HG03575 (cell line): ENCODE results near the gene MAPK8IP3.
"Not testable (repeated sequence)": the region's sequence is repeated elsewhere in the genome, so short reads cannot be mapped to it uniquely, and the experiment has no call there.

ENCODE experiments used
- ATAC-seq: cut with Tn5 transposase; IDR thresholded peaks from one replicate; pipeline ENCODE4 v1.9.1; 2021; ENCODE audit not compliant: unreplicated experiment, insufficient number of reproducible peaks, low FRiP score; ENCODE audit errors: extremely low read depth

The MAPK8IP3 gene

DNA sequence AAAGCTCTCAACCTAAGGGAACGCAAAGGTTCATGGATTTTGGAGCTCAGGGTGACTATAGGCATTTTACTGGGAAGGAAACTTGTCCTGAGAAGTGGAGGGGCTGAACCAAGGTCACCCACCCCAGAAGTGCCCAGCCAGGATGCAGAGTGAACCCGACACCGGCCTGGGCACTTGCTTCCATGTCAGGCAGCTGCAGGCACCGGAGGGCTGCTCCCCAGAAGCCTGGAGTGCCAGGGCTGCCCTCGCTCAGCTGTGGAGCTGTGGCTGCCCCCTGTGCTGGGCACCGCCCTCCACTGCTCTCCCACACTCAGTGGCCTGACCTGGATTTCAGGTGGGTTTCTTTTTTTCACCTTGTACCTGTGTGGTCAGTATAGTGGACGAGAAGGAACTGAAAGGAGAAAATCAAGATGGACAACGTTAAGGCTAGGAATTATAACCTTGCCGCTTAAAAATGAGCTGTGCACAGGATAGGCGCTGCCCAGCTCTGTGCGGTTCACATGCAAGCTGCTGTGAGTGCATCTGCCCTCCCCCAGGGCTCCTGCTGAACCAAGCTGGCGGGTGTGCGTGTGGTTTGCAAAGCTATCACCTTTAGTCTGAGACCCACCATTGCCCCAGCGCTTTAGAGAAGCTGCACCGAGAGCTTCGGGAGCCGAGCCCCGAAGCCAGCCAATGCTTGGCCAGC, 2.2 kb downstream of the MAPK8IP3 start:
- no peak for ATAC-seq

DNA sequence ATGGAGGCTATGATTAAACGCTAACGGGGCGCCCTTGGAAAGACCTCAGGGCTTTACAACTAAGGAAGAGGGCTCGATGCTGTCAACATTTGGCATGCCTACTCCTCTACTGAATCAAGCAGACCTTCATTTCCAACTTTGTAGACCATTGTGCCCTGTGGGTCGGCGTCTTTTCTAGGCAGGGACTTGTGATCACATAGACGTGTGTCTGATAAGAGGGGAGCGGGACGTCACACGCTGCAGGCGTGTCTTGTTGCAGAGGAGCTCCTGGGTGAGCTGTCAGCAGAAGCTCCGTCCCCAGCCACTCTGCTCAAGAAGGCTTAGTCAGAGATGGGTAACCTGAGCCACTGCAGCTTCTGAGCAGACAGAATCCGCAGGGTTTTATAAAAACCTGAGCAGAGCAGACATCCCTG, 2.8 kb downstream of the MAPK8IP3 start:
- no peak for ATAC-seq

DNA sequence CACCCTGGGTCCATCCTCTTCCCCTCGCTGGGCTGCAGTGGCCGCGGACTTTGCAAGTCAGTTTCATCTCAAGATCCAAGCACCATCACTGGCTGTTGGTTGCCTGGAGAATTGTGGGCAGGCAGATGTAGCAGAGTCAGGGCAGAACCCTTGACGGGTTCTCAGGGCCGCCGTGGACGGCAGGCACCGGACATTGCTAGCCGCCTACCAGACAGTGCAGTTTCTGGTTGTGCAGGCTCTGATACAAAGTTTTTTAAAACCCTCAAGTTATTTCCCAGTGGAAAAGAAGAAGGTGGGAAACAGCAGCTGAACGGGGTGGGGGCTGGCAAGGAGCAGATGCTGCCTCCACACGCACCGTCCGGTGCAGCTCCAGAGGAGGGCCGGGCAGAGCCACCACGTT, 3.4 kb downstream of the MAPK8IP3 start:
- no peak for ATAC-seq

DNA sequence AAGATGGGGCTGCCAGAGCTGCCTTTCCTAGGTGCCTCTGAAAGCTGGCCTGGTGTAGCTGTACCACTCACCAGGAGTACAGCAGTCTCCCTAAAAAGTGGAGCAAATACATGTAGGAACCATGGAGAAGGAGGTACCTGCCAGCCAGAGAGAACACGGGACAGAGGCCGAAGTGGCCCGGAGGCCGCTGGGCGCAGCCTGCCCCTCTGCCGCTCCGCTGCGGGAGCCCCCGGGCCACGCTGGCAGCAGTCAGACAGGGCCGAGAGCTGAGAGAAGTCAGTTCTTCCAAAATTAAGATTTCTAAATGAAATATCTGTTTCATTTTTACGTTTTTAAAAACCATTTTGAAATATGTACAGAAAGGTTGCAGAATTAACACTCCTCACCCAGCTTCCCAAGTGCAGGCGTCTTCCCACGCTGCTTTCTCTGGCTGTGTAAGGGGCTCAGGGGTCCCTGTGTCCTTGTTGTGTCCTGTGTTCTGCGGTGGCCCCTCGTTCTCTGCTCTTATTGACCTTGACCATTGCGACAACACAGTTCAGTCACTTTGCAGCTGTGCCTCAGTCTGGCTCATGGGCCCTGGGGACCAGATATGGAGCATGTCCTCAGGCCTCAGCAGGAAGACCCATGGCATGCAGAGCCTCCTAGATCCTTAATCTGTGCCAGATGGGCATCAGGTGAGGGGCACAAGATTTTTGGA, 5.0 kb downstream of the MAPK8IP3 start:
- ATAC-seq: no peak

DNA sequence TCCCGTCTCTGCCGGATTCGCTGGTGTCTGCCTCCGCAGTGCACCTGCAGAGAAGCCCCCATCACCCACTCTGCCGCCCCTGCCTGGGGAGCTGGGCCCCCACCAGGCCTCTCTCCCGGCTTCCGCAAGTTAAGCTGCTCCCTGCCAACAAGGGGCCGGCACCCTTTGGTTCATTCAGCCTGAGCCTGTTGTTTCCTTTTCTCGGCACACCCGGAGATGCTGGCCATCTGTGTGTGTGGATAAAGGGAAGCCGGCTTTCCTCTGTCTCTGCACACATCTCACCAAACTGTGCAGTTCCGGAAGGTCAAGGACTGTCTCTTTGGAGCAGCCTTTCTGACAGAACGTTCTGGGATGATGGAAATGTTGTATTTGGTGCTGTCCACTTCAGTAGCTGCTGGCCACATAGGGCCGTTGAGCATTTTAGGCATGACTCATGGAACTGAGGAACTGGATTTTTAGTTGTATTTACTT, 6.8 kb downstream of the MAPK8IP3 start:
- ATAC-seq: no peak

DNA sequence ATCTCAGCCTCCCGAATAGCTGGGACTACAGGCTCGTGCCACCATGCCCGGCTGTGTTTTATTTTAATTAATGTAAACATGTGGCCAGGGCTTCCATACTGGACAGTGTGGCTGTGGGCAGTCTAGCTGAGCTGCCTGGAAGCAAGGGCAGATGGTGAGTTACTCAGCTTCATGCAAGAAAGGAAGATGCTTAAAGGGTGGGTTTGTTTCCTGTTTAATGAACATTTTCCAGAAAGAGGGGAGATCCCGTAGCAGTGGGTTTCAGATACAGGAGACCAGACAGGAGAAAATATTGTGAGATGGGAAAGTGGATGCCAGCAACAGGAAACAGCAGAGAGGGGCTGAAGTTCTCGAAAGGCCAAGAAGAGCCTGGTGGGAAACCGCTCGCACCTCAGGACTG, 7.3 kb downstream of the MAPK8IP3 start:
- ATAC-seq: no peak

DNA sequence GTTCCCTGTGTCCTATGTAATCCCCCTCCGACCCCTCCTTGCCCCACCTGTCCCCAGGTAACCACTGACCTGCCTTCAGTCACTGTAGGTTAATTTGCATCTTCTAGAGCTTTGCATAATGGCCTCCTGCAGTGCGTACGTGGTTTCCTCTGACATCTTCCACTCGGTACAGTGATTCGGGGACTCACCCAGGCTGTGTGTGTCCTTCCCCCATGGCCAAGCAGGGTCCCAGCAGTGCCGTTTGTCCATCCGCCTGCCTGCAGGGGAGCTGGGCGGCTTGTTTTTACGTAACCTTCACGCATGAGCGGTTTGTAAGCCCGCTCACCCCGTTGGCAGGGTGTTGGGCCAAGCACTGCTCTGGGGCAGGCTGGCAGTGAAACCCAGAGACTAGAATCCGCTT, 7.9 kb downstream of the MAPK8IP3 start:
- ATAC-seq: no peak

DNA sequence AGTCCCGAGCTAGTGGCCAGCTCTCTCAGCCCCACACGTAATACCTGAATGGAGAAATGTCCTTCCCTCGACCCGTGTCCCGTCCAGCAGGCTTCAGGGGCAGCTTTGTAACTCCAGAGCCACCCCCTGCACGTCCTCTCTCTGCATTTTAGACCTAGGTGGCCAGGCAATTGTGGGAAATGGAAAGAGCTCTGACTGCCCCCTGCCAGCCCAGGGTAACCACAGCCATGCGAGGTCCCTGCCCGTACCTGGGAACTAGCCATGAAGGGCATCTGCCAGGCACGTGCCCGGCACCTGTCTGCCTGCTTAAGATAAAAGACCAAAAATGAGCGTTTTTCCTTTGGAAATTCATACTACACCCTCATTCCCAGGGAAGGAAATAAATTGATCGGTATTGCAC, 9.2 kb downstream of the MAPK8IP3 start:
- no peak for ATAC-seq

DNA sequence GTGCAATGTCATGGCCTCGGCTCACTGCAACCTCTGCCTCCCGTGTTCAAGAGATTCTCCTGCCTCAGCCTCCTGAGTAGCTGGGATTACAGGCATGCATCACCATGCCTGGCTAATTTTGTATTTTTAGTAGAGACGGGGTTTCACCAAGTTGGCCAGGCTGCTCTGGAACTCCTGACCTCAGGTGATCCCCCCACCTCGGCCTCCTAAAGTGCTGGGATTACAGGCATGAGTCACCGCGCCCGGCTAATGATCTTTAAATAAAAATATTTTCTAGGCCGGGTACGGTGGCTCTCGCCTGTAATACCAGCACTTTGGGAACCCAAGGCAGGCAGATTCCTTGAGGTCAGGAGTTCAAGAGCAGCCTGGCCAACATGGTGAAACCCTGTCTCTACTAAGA, 12.2 kb downstream of the MAPK8IP3 start:
- ATAC-seq: not testable (repeated sequence)

DNA sequence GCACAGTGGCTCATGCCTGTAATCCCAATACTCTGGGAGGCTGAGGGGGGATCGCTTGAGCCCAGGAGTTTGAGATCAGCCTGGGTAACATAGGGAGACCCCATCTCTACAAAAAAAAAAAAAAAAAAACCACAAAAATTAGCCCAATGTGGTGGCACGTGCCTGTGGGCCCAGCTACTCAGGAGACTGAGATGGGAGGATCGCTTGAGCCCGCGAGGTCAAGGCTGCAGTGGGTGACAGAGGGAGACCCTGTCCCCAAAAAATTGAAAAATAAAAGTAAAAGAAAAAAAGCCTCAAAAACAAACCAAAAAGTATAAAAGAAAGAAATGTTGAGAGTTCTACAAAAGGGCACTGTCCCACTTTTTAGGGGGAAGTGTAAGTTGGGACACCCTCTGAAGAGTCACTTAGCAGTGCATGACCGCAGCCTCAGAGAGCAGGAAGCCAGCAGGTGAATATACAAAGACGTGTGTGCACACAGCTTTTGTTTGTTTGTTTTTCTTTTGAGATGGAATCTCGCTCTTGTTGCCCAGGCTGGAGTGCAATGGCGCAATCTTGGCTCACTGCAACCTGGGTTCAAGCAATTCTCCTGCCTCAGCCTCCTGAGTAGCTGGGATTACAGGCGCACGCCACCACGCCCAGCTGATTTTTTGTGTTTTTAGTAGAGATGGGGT, 13.7 kb downstream of the MAPK8IP3 start:
- ATAC-seq: not testable (repeated sequence)

DNA sequence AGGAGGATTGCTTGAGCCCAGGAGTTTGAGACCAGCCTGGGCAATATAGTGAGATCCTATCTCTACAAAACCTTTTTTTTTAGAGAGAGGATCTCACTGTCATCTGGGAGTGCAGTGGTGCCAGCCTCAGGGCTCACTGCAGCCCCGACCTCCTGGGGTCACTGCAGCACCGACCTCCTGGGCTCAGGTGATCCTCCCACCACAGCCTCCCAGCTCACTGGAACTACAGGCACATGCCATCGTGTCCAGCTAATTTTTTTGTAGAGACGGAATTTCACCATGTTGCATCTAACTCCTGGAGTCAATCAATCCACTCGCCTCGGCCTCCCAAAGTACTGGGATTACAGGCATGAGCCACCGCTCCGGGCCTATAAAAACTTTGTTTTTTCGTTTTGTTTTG, 15.4 kb downstream of the MAPK8IP3 start:
- no peak for ATAC-seq

DNA sequence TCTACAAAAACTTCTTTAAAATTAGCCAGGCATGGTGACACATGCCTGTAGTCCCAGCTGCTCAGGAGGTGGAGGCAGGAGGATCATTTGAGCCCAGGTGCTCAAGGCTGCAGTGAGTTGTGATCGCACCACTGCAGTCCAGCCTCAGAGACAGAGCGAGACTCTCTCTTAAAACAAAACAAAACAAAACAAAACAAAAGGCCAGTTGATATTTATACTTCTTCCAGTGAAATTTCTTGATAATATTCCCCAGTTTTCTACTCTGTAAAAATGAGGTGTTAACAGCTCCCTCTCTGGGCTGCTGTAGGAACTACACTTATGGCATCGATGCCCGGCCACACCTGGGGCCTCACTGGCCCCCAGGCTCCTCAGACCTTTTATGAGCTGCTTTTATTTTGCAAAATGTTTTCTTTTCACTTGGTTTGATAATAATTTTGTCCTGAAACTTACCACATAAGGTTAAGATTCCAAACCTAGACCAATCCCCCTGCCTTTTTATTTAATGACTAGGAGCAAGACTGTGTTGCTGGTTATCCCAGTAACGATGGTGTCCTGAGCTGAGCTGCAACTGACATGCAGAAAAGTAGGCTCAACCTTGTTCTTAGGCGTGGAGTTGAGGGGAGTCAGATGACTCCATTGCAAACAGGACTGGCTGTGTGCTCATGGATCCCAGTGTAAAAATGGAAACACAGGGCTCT, 17.6 kb downstream of the MAPK8IP3 start:
- no peak for ATAC-seq

DNA sequence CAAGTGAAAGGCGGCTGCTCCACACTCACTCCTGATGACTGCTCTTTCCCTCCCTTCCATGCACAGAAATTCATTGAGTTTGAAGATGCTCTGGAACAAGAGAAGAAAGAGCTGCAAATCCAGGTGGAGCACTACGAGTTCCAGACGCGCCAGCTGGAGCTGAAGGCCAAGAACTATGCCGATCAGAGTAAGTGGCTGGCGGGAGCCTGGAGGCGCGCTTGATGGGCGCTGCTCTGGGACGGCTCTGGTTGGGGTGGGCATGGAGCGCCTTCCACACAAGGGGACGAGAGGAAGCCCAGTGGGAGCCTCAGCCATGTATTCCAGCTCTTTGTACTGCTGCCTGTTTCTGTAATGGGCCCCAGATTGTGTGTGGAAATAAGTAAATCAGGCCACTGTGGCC, 18.5 kb downstream of the MAPK8IP3 start:
- no peak for ATAC-seq

DNA sequence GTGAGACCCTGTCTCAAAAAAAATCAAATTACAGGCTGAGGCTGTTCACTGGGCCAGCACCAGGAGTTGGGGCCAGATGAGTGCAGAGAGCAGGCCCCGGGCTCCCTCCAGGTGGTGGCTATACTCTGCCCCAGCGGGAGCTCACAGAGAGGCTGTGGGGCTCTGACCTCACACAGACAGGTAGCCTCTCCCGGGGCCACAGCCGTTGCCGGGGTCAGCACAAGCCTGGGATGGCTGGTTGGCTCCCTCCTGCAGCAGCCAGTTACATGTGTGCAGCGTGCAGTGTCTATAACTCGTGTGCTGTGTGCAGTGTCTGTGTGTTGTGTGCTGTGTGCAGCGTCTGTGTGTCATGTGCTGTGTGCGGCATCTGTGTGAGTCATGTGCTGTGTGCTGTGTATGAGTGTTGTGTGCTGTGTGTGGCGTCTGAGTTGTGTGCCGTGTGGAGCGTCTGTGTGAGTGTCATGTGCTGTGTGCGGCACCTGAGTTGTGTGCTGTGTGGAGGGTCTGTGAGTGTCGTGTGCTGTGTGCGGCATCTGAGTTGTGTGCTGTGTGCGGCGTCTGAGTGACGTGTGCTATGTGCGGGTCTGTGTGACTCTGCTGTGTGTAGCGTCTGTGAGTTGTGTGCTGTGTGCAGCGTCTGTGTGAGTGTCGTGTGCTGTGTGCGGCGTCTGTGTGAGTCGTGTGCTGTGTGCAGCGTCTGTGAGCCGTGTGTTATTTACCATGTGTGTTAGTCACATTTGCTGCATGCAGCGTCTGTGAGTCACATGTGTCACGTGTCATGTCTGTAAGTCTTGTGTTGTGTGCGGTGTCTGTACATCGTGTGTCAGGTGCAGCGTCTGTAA, 20.9 kb downstream of the MAPK8IP3 start:
- no peak for ATAC-seq

DNA sequence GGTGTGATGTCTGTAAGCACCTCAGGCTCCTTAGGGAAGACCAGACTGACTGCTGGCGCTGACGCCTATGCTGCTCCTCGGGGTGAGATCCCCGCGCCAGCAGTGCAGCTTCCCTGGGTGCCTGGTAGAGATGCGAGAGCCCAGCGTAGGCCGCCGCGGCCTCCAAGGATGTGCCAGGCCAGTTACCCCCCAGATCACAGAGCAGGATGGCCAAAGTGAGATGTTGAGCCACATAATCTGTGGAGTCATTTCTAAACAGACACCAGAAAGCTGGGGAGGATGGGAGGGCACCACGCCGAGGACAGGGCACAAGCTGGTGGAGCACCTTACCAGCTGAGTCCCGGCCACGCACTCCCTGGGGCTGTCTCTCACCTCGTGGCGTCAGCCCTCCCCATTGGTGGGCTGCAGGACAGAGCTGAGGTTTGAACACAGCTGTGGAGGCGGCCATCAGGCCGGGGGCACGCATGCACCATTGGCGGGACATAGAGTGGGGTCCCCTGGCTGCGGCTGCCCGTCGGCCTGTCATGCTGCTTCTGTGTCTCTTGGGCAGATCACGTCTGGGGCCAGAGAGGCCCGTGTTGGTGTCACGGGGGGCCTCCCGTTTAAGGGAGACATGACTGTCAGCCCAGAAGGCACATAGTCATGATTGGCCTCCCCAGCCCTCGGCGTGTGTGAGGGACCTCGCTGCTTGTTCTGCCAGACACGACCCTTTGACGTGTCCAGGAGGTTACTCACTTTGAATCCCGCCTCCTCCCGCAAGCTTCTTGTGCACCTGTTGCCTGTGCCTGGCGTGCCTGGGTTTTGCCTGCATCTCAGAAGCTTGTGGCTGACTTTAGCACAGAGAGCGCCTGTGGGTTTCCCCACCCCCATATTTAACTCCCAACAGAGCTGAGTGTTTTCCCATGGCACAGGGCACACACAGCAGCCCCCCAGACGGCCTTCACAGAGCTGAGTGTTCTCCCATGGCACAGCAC, 21.9 kb downstream of the MAPK8IP3 start:
- no peak for ATAC-seq

DNA sequence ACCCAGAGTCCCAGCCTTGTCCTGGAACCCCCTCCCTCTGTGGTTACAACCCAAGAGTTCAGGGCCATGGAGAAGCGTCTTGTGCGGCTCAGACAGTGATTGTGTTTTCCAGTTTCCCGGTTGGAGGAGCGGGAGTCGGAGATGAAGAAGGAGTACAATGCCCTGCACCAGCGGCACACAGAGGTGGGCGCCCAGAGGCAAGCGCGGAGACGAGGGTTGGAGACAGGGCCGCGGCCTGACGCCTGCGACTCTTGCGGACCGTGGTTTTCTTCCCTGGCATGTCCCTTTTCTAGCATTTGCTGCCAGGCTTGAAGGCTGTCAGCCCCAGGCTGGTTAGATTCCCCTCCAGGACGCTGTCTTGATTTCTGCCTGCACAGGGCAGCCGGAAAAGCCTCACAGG, 23.0 kb downstream of the MAPK8IP3 start:
- no peak for ATAC-seq

DNA sequence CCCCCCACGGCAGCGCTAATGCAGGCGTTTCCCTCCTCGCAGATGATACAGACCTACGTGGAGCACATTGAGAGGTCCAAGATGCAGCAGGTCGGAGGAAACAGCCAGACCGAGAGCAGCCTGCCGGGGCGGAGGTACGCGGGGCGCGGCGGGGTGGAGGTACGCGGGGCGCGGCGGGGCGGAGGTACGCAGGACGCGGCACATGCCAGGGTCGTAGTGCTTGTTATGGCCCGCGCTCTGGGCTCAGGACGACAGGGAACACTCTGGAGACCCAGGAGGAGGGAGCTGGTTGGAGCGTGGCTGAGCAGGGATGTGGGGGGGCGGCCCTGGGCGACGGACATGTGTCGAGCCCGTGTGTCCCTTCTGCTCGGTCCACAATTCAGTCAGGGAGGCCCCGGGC, 23.4 kb downstream of the MAPK8IP3 start:
- no peak for ATAC-seq

DNA sequence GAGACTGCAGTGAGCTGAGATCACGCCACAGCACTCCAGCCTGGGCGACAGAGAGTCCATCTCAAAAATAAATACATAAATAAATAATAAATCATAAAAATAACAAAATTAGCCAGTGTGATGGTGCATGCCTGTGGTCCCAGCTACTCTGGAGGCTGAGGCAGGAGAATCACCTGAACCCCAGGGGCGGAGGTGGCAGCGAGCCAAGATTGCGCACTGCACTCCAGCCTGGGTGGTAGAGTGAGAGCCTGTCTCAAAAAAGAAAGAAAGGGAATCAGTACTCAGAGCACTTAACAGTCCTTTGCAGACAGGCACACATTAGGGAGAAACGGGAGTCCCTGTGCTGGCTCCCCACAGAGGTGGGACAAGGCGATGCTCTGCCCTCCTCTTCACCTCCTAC, 25.1 kb downstream of the MAPK8IP3 start:
- ATAC-seq: no peak
